Measurements from ENCODE around the gene MYLK.
"Not testable (repeated sequence)": the region's sequence is repeated elsewhere in the genome, so short reads cannot be mapped to it uniquely, and the experiment has no call there.

Gene MYLK

GRCh38 chr3:123739754-123740153, 144.4 kb downstream of the MYLK start:
- Histone ChIP-seq H3K9me3 (ENCODE audit: control insufficient read depth, low read depth, low read length) (no peaks in the 10 kb centered on the region), H3K36me3 (ENCODE audit: control insufficient read depth, low read depth, low read length) (no peaks in the 10 kb centered on the region), H3K27ac (ENCODE audit: low read length) (no peak overlapping the region), H3K4me3 (ENCODE audit: low read length) (no peak overlapping the region), H3K9ac (ENCODE audit: low read length) (no peak overlapping the region), H3K4me1 (ENCODE audit: control insufficient read depth, low read depth, low read length) (no peaks in the 10 kb centered on the region), H3K27me3 (ENCODE audit: control insufficient read depth, insufficient read depth, low read length) (no peaks in the 10 kb centered on the region)

GRCh38 chr3:123739106-123739505, 145.0 kb downstream of the MYLK start:
- no peak overlapping the region for H3K9ac ChIP-seq (ENCODE audit: low read length)
- H3K9me3 ChIP-seq (ENCODE audit: control insufficient read depth, low read depth, low read length), result no peaks in the 10 kb centered on the region
- H3K36me3 ChIP-seq (ENCODE audit: control insufficient read depth, low read depth, low read length), result no peaks in the 10 kb centered on the region
- no peaks in the 10 kb centered on the region for H3K27me3 ChIP-seq (ENCODE audit: control insufficient read depth, insufficient read depth, low read length)
- no peak overlapping the region for H3K4me3 ChIP-seq (ENCODE audit: low read length)
- H3K4me1 ChIP-seq (ENCODE audit: control insufficient read depth, low read depth, low read length), result no peaks in the 10 kb centered on the region
- no peak overlapping the region for H3K27ac ChIP-seq (ENCODE audit: low read length)

GRCh38 chr3:123738522-123738921, 145.6 kb downstream of the MYLK start:
- not testable (repeated sequence) for H3K9ac ChIP-seq (ENCODE audit: low read length); H3K36me3 ChIP-seq (ENCODE audit: control insufficient read depth, low read depth, low read length); H3K27ac ChIP-seq (ENCODE audit: low read length); H3K4me3 ChIP-seq (ENCODE audit: low read length); H3K27me3 ChIP-seq (ENCODE audit: control insufficient read depth, insufficient read depth, low read length); H3K9me3 ChIP-seq (ENCODE audit: control insufficient read depth, low read depth, low read length); H3K4me1 ChIP-seq (ENCODE audit: control insufficient read depth, low read depth, low read length)

GRCh38 chr3:123737168-123737567, 147.0 kb downstream of the MYLK start:
- H3K4me3 ChIP-seq (ENCODE audit: low read length), result no peak overlapping the region
- H3K9me3 ChIP-seq (ENCODE audit: control insufficient read depth, low read depth, low read length), result no peaks in the 10 kb centered on the region
- H3K9ac ChIP-seq (ENCODE audit: low read length), result no peak overlapping the region
- H3K4me1 ChIP-seq (ENCODE audit: control insufficient read depth, low read depth, low read length), result no peaks in the 10 kb centered on the region
- no peaks in the 10 kb centered on the region for H3K27me3 ChIP-seq (ENCODE audit: control insufficient read depth, insufficient read depth, low read length)
- H3K27ac ChIP-seq (ENCODE audit: low read length), result no peak overlapping the region
- H3K36me3 ChIP-seq (ENCODE audit: control insufficient read depth, low read depth, low read length), result no peaks in the 10 kb centered on the region

GRCh38 chr3:123735456-123735855, 148.7 kb downstream of the MYLK start:
- no peak overlapping the region for H3K4me3 ChIP-seq (ENCODE audit: low read length)
- H3K9ac ChIP-seq (ENCODE audit: low read length), result no peak overlapping the region
- H3K36me3 ChIP-seq (ENCODE audit: control insufficient read depth, low read depth, low read length), result no peaks in the 10 kb centered on the region
- no peaks in the 10 kb centered on the region for H3K9me3 ChIP-seq (ENCODE audit: control insufficient read depth, low read depth, low read length)
- no peaks in the 10 kb centered on the region for H3K4me1 ChIP-seq (ENCODE audit: control insufficient read depth, low read depth, low read length)
- no peaks in the 10 kb centered on the region for H3K27me3 ChIP-seq (ENCODE audit: control insufficient read depth, insufficient read depth, low read length)
- no peak overlapping the region for H3K27ac ChIP-seq (ENCODE audit: low read length)

- no peak overlapping the region for H3K27ac ChIP-seq (ENCODE audit: low read length)
- H3K4me3 ChIP-seq (ENCODE audit: low read length), result no peak overlapping the region
- no peaks in the 10 kb centered on the region for H3K9me3 ChIP-seq (ENCODE audit: control insufficient read depth, low read depth, low read length)
- no peaks in the 10 kb centered on the region for H3K27me3 ChIP-seq (ENCODE audit: control insufficient read depth, insufficient read depth, low read length)
- no peak overlapping the region for H3K9ac ChIP-seq (ENCODE audit: low read length)
- no peaks in the 10 kb centered on the region for H3K36me3 ChIP-seq (ENCODE audit: control insufficient read depth, low read depth, low read length)
- no peaks in the 10 kb centered on the region for H3K4me1 ChIP-seq (ENCODE audit: control insufficient read depth, low read depth, low read length)
These were observed 149.6 kb downstream of the MYLK start for GRCh38 chr3:123734527-123734902.

- Histone ChIP-seq H3K36me3 (ENCODE audit: control insufficient read depth, low read depth, low read length) (no peaks in the 10 kb centered on the region), H3K9ac (ENCODE audit: low read length) (no peak overlapping the region), H3K27ac (ENCODE audit: low read length) (no peak overlapping the region), H3K4me3 (ENCODE audit: low read length) (no peak overlapping the region), H3K9me3 (ENCODE audit: control insufficient read depth, low read depth, low read length) (no peaks in the 10 kb centered on the region), H3K27me3 (ENCODE audit: control insufficient read depth, insufficient read depth, low read length) (no peaks in the 10 kb centered on the region), H3K4me1 (ENCODE audit: control insufficient read depth, low read depth, low read length) (no peaks in the 10 kb centered on the region)
These were observed 150.2 kb downstream of the MYLK start for GRCh38 chr3:123733805-123734526.

GRCh38 chr3:123733341-123733740, 150.8 kb downstream of the MYLK start:
- H3K36me3 ChIP-seq (ENCODE audit: control insufficient read depth, low read depth, low read length), result no peaks in the 10 kb centered on the region
- no peaks in the 10 kb centered on the region for H3K9me3 ChIP-seq (ENCODE audit: control insufficient read depth, low read depth, low read length)
- no peaks in the 10 kb centered on the region for H3K27me3 ChIP-seq (ENCODE audit: control insufficient read depth, insufficient read depth, low read length)
- H3K27ac ChIP-seq (ENCODE audit: low read length), result no peak overlapping the region
- no peak overlapping the region for H3K4me3 ChIP-seq (ENCODE audit: low read length)
- no peaks in the 10 kb centered on the region for H3K4me1 ChIP-seq (ENCODE audit: control insufficient read depth, low read depth, low read length)
- H3K9ac ChIP-seq (ENCODE audit: low read length), result no peak overlapping the region

- no peak overlapping the region for H3K4me3 ChIP-seq (ENCODE audit: low read length)
- no peak overlapping the region for H3K9ac ChIP-seq (ENCODE audit: low read length)
- no peaks in the 10 kb centered on the region for H3K4me1 ChIP-seq (ENCODE audit: control insufficient read depth, low read depth, low read length)
- H3K9me3 ChIP-seq (ENCODE audit: control insufficient read depth, low read depth, low read length), result no peaks in the 10 kb centered on the region
- no peaks in the 10 kb centered on the region for H3K36me3 ChIP-seq (ENCODE audit: control insufficient read depth, low read depth, low read length)
- H3K27me3 ChIP-seq (ENCODE audit: control insufficient read depth, insufficient read depth, low read length), result no peaks in the 10 kb centered on the region
- no peak overlapping the region for H3K27ac ChIP-seq (ENCODE audit: low read length)
These were observed 151.7 kb downstream of the MYLK start for GRCh38 chr3:123732447-123732846.

GRCh38 chr3:123730829-123731228, 153.3 kb downstream of the MYLK start:
- Histone ChIP-seq H3K27me3 (ENCODE audit: control insufficient read depth, insufficient read depth, low read length) (no peaks in the 10 kb centered on the region), H3K9ac (ENCODE audit: low read length) (no peak overlapping the region), H3K36me3 (ENCODE audit: control insufficient read depth, low read depth, low read length) (no peaks in the 10 kb centered on the region), H3K4me1 (ENCODE audit: control insufficient read depth, low read depth, low read length) (no peaks in the 10 kb centered on the region), H3K27ac (ENCODE audit: low read length) (no peak overlapping the region), H3K9me3 (ENCODE audit: control insufficient read depth, low read depth, low read length) (no peaks in the 10 kb centered on the region), H3K4me3 (ENCODE audit: low read length) (no peak overlapping the region)

GRCh38 chr3:123728991-123729390, 155.1 kb downstream of the MYLK start:
- no peak overlapping the region for H3K4me3 ChIP-seq (ENCODE audit: low read length)
- no peaks in the 10 kb centered on the region for H3K4me1 ChIP-seq (ENCODE audit: control insufficient read depth, low read depth, low read length)
- no peaks in the 10 kb centered on the region for H3K27me3 ChIP-seq (ENCODE audit: control insufficient read depth, insufficient read depth, low read length)
- H3K36me3 ChIP-seq (ENCODE audit: control insufficient read depth, low read depth, low read length), result no peaks in the 10 kb centered on the region
- no peaks in the 10 kb centered on the region for H3K9me3 ChIP-seq (ENCODE audit: control insufficient read depth, low read depth, low read length)
- H3K27ac ChIP-seq (ENCODE audit: low read length), result no peak overlapping the region
- H3K9ac ChIP-seq (ENCODE audit: low read length), result no peak overlapping the region

GRCh38 chr3:123728014-123728413, 156.1 kb downstream of the MYLK start:
- H3K9me3 ChIP-seq (ENCODE audit: control insufficient read depth, low read depth, low read length), result no peaks in the 10 kb centered on the region
- no peaks in the 10 kb centered on the region for H3K27me3 ChIP-seq (ENCODE audit: control insufficient read depth, insufficient read depth, low read length)
- no peak overlapping the region for H3K4me3 ChIP-seq (ENCODE audit: low read length)
- H3K36me3 ChIP-seq (ENCODE audit: control insufficient read depth, low read depth, low read length), result no peaks in the 10 kb centered on the region
- H3K27ac ChIP-seq (ENCODE audit: low read length), result no peak overlapping the region
- no peak overlapping the region for H3K9ac ChIP-seq (ENCODE audit: low read length)
- no peaks in the 10 kb centered on the region for H3K4me1 ChIP-seq (ENCODE audit: control insufficient read depth, low read depth, low read length)
